ENCODE data around the gene FBLN1. TPM values are rescaled to one million over a fixed set of nuclear protein-coding genes. Genes with fewer than 3 reads are reported as not detected.

FBLN1 gene
- total and polyA plus RNA-seq, 2 of the 8 experiments (the other 6 are each of a cell fraction or from before 2014, with no cell fraction given), result 159 to 168 TPM

GRCh38 chr22:45538281-45538680, 35.6 kb downstream of the FBLN1 start:
- Histone ChIP-seq H3K79me1 (ENCODE audit: low read depth, low read length) (no peaks in the 10 kb centered on the region), H3K4me2 (ENCODE audit: insufficient read depth in 1 of 2, low read depth in 2 of 2, low read length in 2 of 2) (no peak overlapping the region), H3K23me2 (ENCODE audit: low read depth, low read length) (no peaks in the 10 kb centered on the region), H3K9ac (replicated peaks in 1 of 4; ENCODE audit: extremely low read depth in 1 of 4, low read depth in 3 of 4, low read length in 3 of 4) (no peak overlapping the region), H2AFZ (ENCODE audit: low read length) (no peak overlapping the region), H3K4me1 (replicated peaks in 1 of 4; ENCODE audit: control insufficient read depth in 3 of 4, insufficient read depth in 4 of 4, low read length in 3 of 4) (no peaks in the 10 kb centered on the region), H4K5ac (ENCODE audit: insufficient read length, low read depth, low read length) (no peak overlapping the region), H3K79me2 (ENCODE audit: control insufficient read depth in 1 of 2, insufficient read depth in 2 of 2, low read length in 2 of 2) (no peaks in the 10 kb centered on the region), H2BK5ac (ENCODE audit: low read depth, low read length) (no peak overlapping the region), H3K4me3 (ENCODE audit: extremely low read depth in 1 of 4, insufficient read depth in 2 of 4, low read depth in 3 of 4, low read length in 4 of 4) (no peak overlapping the region), H2AK5ac (ENCODE audit: low read depth, low read length) (no peak overlapping the region), H4K8ac (ENCODE audit: extremely low read depth, insufficient read depth, low read length) (no peak overlapping the region), H4K20me1 (replicated peaks in 1 of 2; ENCODE audit: control insufficient read depth in 1 of 2, insufficient read depth in 2 of 2, low read length in 2 of 2) (peaks cover 2 to 9% of the 10 kb centered on the region in 2 experiments), H3K56ac (replicated peaks; ENCODE audit: insufficient read length, low read depth, low read length) (no peak overlapping the region), H3K9me3 (ENCODE audit: insufficient read depth in 2 of 2, low read depth in 1 of 2, low read length in 1 of 2) (no peaks in the 10 kb centered on the region), H3K23ac (ENCODE audit: insufficient read length) (no peak overlapping the region), H3K27ac (ENCODE audit: low read depth, low read length) (no peak overlapping the region; the same call in 1 of the 2 replicates), H2BK20ac (ENCODE audit: low read length) (no peak overlapping the region), H4K91ac (replicated peaks; ENCODE audit: insufficient read length, low read length) (no peak overlapping the region), H3K27me3 (replicated peaks in 1 of 4; ENCODE audit: control insufficient read depth in 3 of 4, extremely low read depth in 1 of 4, insufficient read depth in 3 of 4, low read length in 3 of 4) (no peaks in the 10 kb centered on the region; a peak in 1 of 7 replicates), H3K18ac (ENCODE audit: extremely low read depth, low read length) (no peak overlapping the region; the same call in 1 of the 2 replicates), H2BK15ac (ENCODE audit: low read length) (no peak overlapping the region), H3K14ac (ENCODE audit: insufficient read length) (no peak overlapping the region), H3K4ac (replicated peaks; ENCODE audit: insufficient read length, low read depth, low read length) (no peak overlapping the region), H3K36me3 (ENCODE audit: control insufficient read depth in 2 of 4, insufficient read depth in 4 of 4, low read length in 3 of 4) (peaks cover 21 to 61% (median 38%) of the 10 kb centered on the region in 4 experiments), H2BK12ac (ENCODE audit: low read depth, low read length) (no peak overlapping the region), H2BK120ac (replicated peaks; ENCODE audit: low read depth, low read length) (no peak overlapping the region)
- FAIRE-seq, result no peak
- DNase-seq (ENCODE audit: low read depth in 1 of 2, low spot score in 2 of 2), result no peak
- 83% methylated on average over 4 of the region's 4 CpGs; no CpG with 5 or more reads in 1 of the 2 experiments for WGBS, 2 experiments (ENCODE audit: extremely low coverage in 1 of 2, insufficient coverage in 1 of 2, insufficient read length in 1 of 2, insufficient replicate concordance in 2 of 2, low coverage in 1 of 2, low lambda C conversion rate in 2 of 2, missing lambda C conversion rate in 1 of 2)
- TF ChIP-seq MAFK (IDR thresholded peaks at IDR 0.05; ENCODE audit: low read depth, low read length), result peak; percentile 18; the same call in 1 of the 2 replicates
- TF ChIP-seq CBX8 (IDR thresholded peaks at IDR 0.05; ENCODE audit: borderline replicate concordance, low read depth, low read length), result no peak
- POLR2A ChIA-PET (ENCODE audit: partially characterized antibody), result no interaction called here
- CTCF ChIA-PET (ENCODE audit: partially characterized antibody), result interaction anchor here (0.9 to 2.5 kb wide), 4 partner anchors 10 to 87 kb away, joined by 3 to 12 read pairs (median 6); no protein-coding TSS in a partner anchor

Measured in H1 (cell line).